HEK293 (cell line): ENCODE measurements around the gene DNAJB1.

Experiments
- BCL11B ChIP-seq: fragments of 450-650 bp; formaldehyde crosslinking; IDR thresholded peaks from 2 replicates; pipeline ENCODE4 v1.5.1; 2016; ENCODE audit warnings: low read depth, missing biosample characterization, missing genetic modification characterization
- CTCF ChIP-seq: fragments of 450-650 bp; formaldehyde crosslinking; IDR thresholded peaks from 2 replicates; pipeline ENCODE4 v1.5.1; 2016; ENCODE audit warnings: missing biosample characterization, missing genetic modification characterization
- KLF16 ChIP-seq: fragments of 450-650 bp; formaldehyde crosslinking; IDR thresholded peaks from 2 replicates; pipeline ENCODE4 v1.5.1; 2017; ENCODE audit warnings: missing biosample characterization, missing genetic modification characterization
- MZF1 ChIP-seq: fragments of 450-650 bp; formaldehyde crosslinking; IDR thresholded peaks from 2 replicates; pipeline ENCODE4 v1.5.1; 2017; ENCODE audit warnings: missing biosample characterization, missing genetic modification characterization, borderline replicate concordance
- TCF7L2 ChIP-seq: IDR thresholded peaks from 2 replicates; pipeline ENCODE4 v1.6.1; 2011; ENCODE audit warnings: low read depth, mild to moderate bottlenecking, inconsistent platforms, low read length, moderate library complexity, borderline replicate concordance
- ZBTB11 ChIP-seq: fragments of 450-650 bp; formaldehyde crosslinking; conservative IDR thresholded peaks from 2 replicates; pipeline ENCODE4 v1.5.1; 2016; ENCODE audit warnings: low read depth, missing biosample characterization, missing genetic modification characterization
- ZNF169 ChIP-seq: fragments of 450-650 bp; formaldehyde crosslinking; IDR thresholded peaks from 2 replicates; pipeline ENCODE4 v1.5.1; 2016; ENCODE audit warnings: missing biosample characterization, missing genetic modification characterization
- ZNF274 ChIP-seq, 2 experiments: fragments of 200-500 bp in 1 of 2; fragments of 450-650 bp in 1 of 2; sonication (Bioruptor generic) in 1 of 2; formaldehyde crosslinking in 1 of 2; IDR thresholded peaks; 2 replicates each; pipeline versions ENCODE4 v1.5.1 to v1.6.1; 2014 to 2016; ENCODE audit warnings: borderline replicate concordance in 1 of 2, inconsistent platforms in 1 of 2, low read length in 1 of 2, missing biosample characterization in 1 of 2, missing genetic modification characterization in 1 of 2
- ZNF416 ChIP-seq: fragments of 450-650 bp; formaldehyde crosslinking; IDR thresholded peaks from 2 replicates; pipeline ENCODE4 v1.5.1; 2016; ENCODE audit warnings: missing biosample characterization, missing genetic modification characterization
- ZNF701 ChIP-seq: fragments of 450-650 bp; formaldehyde crosslinking; IDR thresholded peaks from 2 replicates; pipeline ENCODE4 v1.5.1; 2016; ENCODE audit warnings: missing biosample characterization, missing genetic modification characterization
- ZNF785 ChIP-seq: fragments of 450-650 bp; formaldehyde crosslinking; IDR thresholded peaks from 2 replicates; pipeline ENCODE4 v1.5.1; 2016; ENCODE audit warnings: missing biosample characterization, missing genetic modification characterization
- ZNF837 ChIP-seq: fragments of 450-650 bp; formaldehyde crosslinking; IDR thresholded peaks from 2 replicates; pipeline ENCODE4 v1.5.1; 2016; ENCODE audit warnings: missing biosample characterization, missing genetic modification characterization
- TF ChIP-seq, protein P1 (sequence below): fragments of 450-650 bp; formaldehyde crosslinking; IDR thresholded peaks from 2 replicates; pipeline ENCODE4 v1.5.1; 2016; ENCODE audit warnings: missing biosample characterization, missing genetic modification characterization, borderline replicate concordance

GRCh38 chr19:14494411-14494810 is 23.8 kb downstream of the DNAJB1 start:
- TF ChIP-seq CTCF (tag by site-specific recombination): no peak
- no peak for TF ChIP-seq KLF16
- no peak for TF ChIP-seq ZNF837 (tag by site-specific recombination)
- TF ChIP-seq ZNF416 (tag by site-specific recombination): no peak
- TF ChIP-seq MZF1: no peak
- TF ChIP-seq ZNF785: no peak
- TF ChIP-seq, protein P1, sequence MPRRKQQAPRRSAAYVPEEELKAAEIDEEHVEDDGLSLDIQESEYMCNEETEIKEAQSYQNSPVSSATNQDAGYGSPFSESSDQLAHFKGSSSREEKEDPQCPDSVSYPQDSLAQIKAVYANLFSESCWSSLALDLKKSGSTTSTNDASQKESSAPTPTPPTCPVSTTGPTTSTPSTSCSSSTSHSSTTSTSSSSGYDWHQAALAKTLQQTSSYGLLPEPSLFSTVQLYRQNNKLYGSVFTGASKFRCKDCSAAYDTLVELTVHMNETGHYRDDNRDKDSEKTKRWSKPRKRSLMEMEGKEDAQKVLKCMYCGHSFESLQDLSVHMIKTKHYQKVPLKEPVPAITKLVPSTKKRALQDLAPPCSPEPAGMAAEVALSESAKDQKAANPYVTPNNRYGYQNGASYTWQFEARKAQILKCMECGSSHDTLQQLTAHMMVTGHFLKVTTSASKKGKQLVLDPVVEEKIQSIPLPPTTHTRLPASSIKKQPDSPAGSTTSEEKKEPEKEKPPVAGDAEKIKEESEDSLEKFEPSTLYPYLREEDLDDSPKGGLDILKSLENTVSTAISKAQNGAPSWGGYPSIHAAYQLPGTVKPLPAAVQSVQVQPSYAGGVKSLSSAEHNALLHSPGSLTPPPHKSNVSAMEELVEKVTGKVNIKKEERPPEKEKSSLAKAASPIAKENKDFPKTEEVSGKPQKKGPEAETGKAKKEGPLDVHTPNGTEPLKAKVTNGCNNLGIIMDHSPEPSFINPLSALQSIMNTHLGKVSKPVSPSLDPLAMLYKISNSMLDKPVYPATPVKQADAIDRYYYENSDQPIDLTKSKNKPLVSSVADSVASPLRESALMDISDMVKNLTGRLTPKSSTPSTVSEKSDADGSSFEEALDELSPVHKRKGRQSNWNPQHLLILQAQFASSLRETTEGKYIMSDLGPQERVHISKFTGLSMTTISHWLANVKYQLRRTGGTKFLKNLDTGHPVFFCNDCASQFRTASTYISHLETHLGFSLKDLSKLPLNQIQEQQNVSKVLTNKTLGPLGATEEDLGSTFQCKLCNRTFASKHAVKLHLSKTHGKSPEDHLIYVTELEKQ (tag by site-specific recombination): no peak
- TF ChIP-seq ZNF274 (IDR thresholded peaks at IDR 0.05; ENCODE audit: low read length): no peak
- TF ChIP-seq ZNF274 (tag by site-specific recombination; IDR thresholded peaks at IDR 0.05; ENCODE audit: borderline replicate concordance): no peak
- TF ChIP-seq ZBTB11 (tag by site-specific recombination): no peak
- TF ChIP-seq ZNF169 (tag by site-specific recombination): no peak
- TF ChIP-seq ZNF701 (tag by site-specific recombination): no peak
- TF ChIP-seq TCF7L2: no peak
- TF ChIP-seq BCL11B (tag by site-specific recombination): no peak
